CD14-positive monocyte (primary cell): ENCODE data around the gene ARRDC1. TPM values are rescaled to one million over a fixed set of nuclear protein-coding genes. Genes with fewer than 3 reads are reported as not detected.
A peak's percentile ranks its signal among the peaks of the same experiment; 100 is the strongest.

Experiments
- DNase-seq, 3 donors: peaks; one replicate each; pipeline ENCODE4 v3.0.0-alpha.2; 2011 to 2022
- H2AFZ ChIP-seq: 2 replicates; pipeline ENCODE4 v1.6.0; 2012; ENCODE audit warnings: mild to moderate bottlenecking, low read depth, low read length, inconsistent platforms; ENCODE audit not compliant: insufficient read depth, poor library complexity, severe bottlenecking
- H3K27ac ChIP-seq, 2 donors: 1 replicate in 1 of 2; 2 replicates in 1 of 2; pipeline ENCODE4 v1.5.1; 2012 to 2013; ENCODE audit warnings: low read length in 2 of 2, control low read depth in 1 of 2, inconsistent platforms in 1 of 2, low read depth in 1 of 2, mild to moderate bottlenecking in 1 of 2
- H3K27me3 ChIP-seq, 2 donors: one replicate each; pipeline versions ENCODE4 v1.6.0 to v1.6.1; 2011 to 2013; ENCODE audit warnings: low read length in 2 of 2; ENCODE audit not compliant: control insufficient read depth in 2 of 2, insufficient read depth in 2 of 2
- H3K36me3 ChIP-seq, 2 donors: replicated peaks in 1 of 2; 1 replicate in 1 of 2; 2 replicates in 1 of 2; pipeline versions ENCODE4 v1.5.1 to v1.6.1; 2012 to 2013; ENCODE audit warnings: low read length in 2 of 2, control low read depth in 1 of 2, inconsistent platforms in 1 of 2, mild to moderate bottlenecking in 1 of 2; ENCODE audit not compliant: insufficient read depth in 2 of 2, control insufficient read depth in 1 of 2
- H3K4me1 ChIP-seq, 2 donors: 1 replicate in 1 of 2; 2 replicates in 1 of 2; pipeline versions ENCODE4 v1.5.1 to v1.6.1; 2012 to 2013; ENCODE audit warnings: low read length in 2 of 2, control low read depth in 1 of 2, inconsistent platforms in 1 of 2, mild to moderate bottlenecking in 1 of 2, moderate library complexity in 1 of 2; ENCODE audit not compliant: insufficient read depth in 2 of 2, control insufficient read depth in 1 of 2
- H3K4me2 ChIP-seq: replicated peaks from 2 replicates; pipeline ENCODE3; 2012; ENCODE audit warnings: low read length, moderate library complexity, mild to moderate bottlenecking; ENCODE audit not compliant: poor library complexity, severe bottlenecking; ENCODE audit errors: extremely low read depth
- H3K4me3 ChIP-seq, 3 experiments: fragments of 200-600 bp in 1 of 3; sonication (generic) in 1 of 3; replicated peaks in 1 of 3; 1 replicate in 2 of 3; 2 replicates in 1 of 3; pipeline ENCODE4 v1.5.1; 2011 to 2013; ENCODE audit warnings: low read length in 3 of 3, mild to moderate bottlenecking in 3 of 3, control low read depth in 2 of 3, low read depth in 2 of 3, inconsistent platforms in 1 of 3, moderate library complexity in 1 of 3
- H3K79me2 ChIP-seq: 2 replicates; pipeline ENCODE4 v1.6.0; 2012; ENCODE audit warnings: mild to moderate bottlenecking, control low read depth, inconsistent platforms, low read length, moderate library complexity; ENCODE audit not compliant: insufficient read depth
- H3K9ac ChIP-seq: 2 replicates; pipeline ENCODE4 v1.6.0; 2017; ENCODE audit warnings: low read length, mild to moderate bottlenecking; ENCODE audit not compliant: insufficient read depth, poor library complexity, severe bottlenecking
- H3K9me3 ChIP-seq, 2 donors: replicated peaks in 1 of 2; 1 replicate in 1 of 2; 2 replicates in 1 of 2; pipeline versions ENCODE4 v1.5.1 to v1.6.1; 2012 to 2013; ENCODE audit warnings: low read length in 2 of 2, control low read depth in 1 of 2; ENCODE audit not compliant: control insufficient read depth in 1 of 2, insufficient read depth in 1 of 2
- H4K20me1 ChIP-seq: 2 replicates; pipeline ENCODE4 v1.6.0; 2012; ENCODE audit warnings: mild to moderate bottlenecking, low read length, control low read depth, moderate library complexity; ENCODE audit not compliant: insufficient read depth
- H3K27ac Mint-ChIP-seq, 7 donors: one replicate each; pipeline ENCODE4 v1.8.0; 2020; ENCODE audit warnings: mild to moderate bottlenecking in 7 of 7, mixed read lengths in 7 of 7, moderate library complexity in 6 of 7, inconsistent platforms in 2 of 7
- H3K27me3 Mint-ChIP-seq, 3 donors: one replicate each; pipeline ENCODE4 v1.8.0; 2021 to 2022; ENCODE audit warnings: low read depth in 3 of 3, mild to moderate bottlenecking in 3 of 3, mixed read lengths in 3 of 3, moderate library complexity in 3 of 3, inconsistent platforms in 1 of 3
- H3K36me3 Mint-ChIP-seq, 2 donors: one replicate each; pipeline ENCODE4 v1.8.0; 2020; ENCODE audit warnings: mixed read lengths in 2 of 2, inconsistent platforms in 1 of 2, mild to moderate bottlenecking in 1 of 2
- H3K4me1 Mint-ChIP-seq: one replicate; pipeline ENCODE4 v1.8.0; 2020; ENCODE audit warnings: mild to moderate bottlenecking, mixed read lengths
- H3K4me3 Mint-ChIP-seq, 2 donors: one replicate each; pipeline ENCODE4 v1.8.0; 2020; ENCODE audit warnings: mild to moderate bottlenecking in 2 of 2, mixed read lengths in 2 of 2, moderate library complexity in 1 of 2
- H3K9me3 Mint-ChIP-seq, 7 donors: one replicate each; pipeline ENCODE4 v1.8.0; 2020 to 2022; ENCODE audit warnings: mixed read lengths in 7 of 7, mild to moderate bottlenecking in 6 of 7, moderate library complexity in 6 of 7, inconsistent platforms in 2 of 7
- CTCF ChIP-seq: fragments of 200-600 bp; IDR thresholded peaks from one replicate; pipeline ENCODE4 v1.8.0; 2022; ENCODE audit warnings: antibody characterized with exemption, mild to moderate bottlenecking
- WGBS: methylation state at CpG from one replicate; pipeline ENCODE4 v1.1.5; 2013; ENCODE audit warnings: missing lambda C conversion rate; ENCODE audit not compliant: insufficient coverage; 5-methylcytosine and 5-hydroxymethylcytosine counted together
- intact Hi-C, 2 donors: fragments of 100-400 bp; cut with micrococcal nuclease; formaldehyde crosslinking; loops; one replicate each; pipeline versions ENCODE4 v1.15.0 to v1.15.1; 2023
- polyA plus RNA-seq, 3 donors: library from polyadenylated mRNA; depleted of rRNA in 1 of 3; unstranded in 2 of 3; stranded (reverse) in 1 of 3; fragments of 300-500 nt in 2 of 3; fragments of >200 nt in 1 of 3; fragmentation: Illumina TruSeq in 2 of 3; gene quantifications; 1 replicate in 2 of 3; 2 replicates in 1 of 3; pipeline ENCODE4 v1.2.3, GENCODE V29; 2012 to 2021

Gene ARRDC1
- polyA plus RNA-seq, 3 donors = 83.2 to 454 (median 87.6) TPM

GRCh38 chr9:137575716-137576411, 29.6 kb upstream of the ARRDC1 start:
- Histone ChIP-seq H3K4me2 (no peak overlapping the region), H3K36me3 (peaks cover 34 to 44% of the 10 kb centered on the region in 2 donors), H3K4me3 (no peak overlapping the region), H2AFZ (no peak overlapping the region), H3K27ac (no peak overlapping the region), H3K27me3 (no peaks in the 10 kb centered on the region), H3K4me1 (peaks cover 17 to 31% of the 10 kb centered on the region in 2 donors), H3K9ac (no peak overlapping the region), H3K79me2 (peaks cover 32% of the 10 kb centered on the region), H4K20me1 (peaks cover 26% of the 10 kb centered on the region), H3K9me3 (no peaks in the 10 kb centered on the region)
- no peak overlapping the region for H3K4me3 Mint-ChIP-seq
- DNase-seq = no peak
- peaks cover 30% of the 10 kb centered on the region for H3K4me1 Mint-ChIP-seq
- intact Hi-C loops = loop anchor here (5.0 to 10.0 kb wide), 2 partner anchors 41 to 119 kb away; partner anchors contain the start of gene EHMT1 (in 2 of the 2)
- H3K27me3 Mint-ChIP-seq = peaks cover 0 to 2% (median 0%) of the 10 kb centered on the region in 3 donors
- TF ChIP-seq CTCF = no peak
- H3K9me3 Mint-ChIP-seq = no peaks in the 10 kb centered on the region
- 97% methylated on average over 8 of the region's 12 CpGs for WGBS
- peak overlapping the region in 1 of 7 donors; percentile 79 for H3K27ac Mint-ChIP-seq
- H3K36me3 Mint-ChIP-seq = peaks cover 42 to 46% of the 10 kb centered on the region in 2 donors

- peak within 1 kb of the TSS; percentile 19 to 85 (median 69) for H3K27ac Mint-ChIP-seq
- peak within 1 kb of the TSS; percentile 80 to 89 for H3K4me3 Mint-ChIP-seq
- Histone ChIP-seq H3K4me1 (peaks cover 17 to 31% of the 10 kb centered on the region in 2 donors), H2AFZ (peak within 1 kb of the TSS; percentile 97), H3K27ac (peak within 1 kb of the TSS in 1 of 2 donors; percentile 77), H3K4me2 (peak within 1 kb of the TSS; percentile 86), H4K20me1 (peaks cover 26% of the 10 kb centered on the region), H3K9me3 (no peaks in the 10 kb centered on the region), H3K79me2 (peaks cover 32% of the 10 kb centered on the region), H3K27me3 (no peaks in the 10 kb centered on the region), H3K4me3 (peak within 1 kb of the TSS; percentile 51 to 96 (median 77)), H3K36me3 (peaks cover 29 to 45% of the 10 kb centered on the region in 2 donors), H3K9ac (peak within 1 kb of the TSS; percentile 86)
- 3% methylated on average over 79 of the region's 82 CpGs for WGBS
- H3K36me3 Mint-ChIP-seq = peaks cover 47 to 49% of the 10 kb centered on the region in 2 donors
- H3K4me1 Mint-ChIP-seq = peaks cover 30% of the 10 kb centered on the region
- DNase-seq = peak; percentile 89 to 90 (median 90)
- peaks cover 0 to 2% (median 0%) of the 10 kb centered on the region in 3 donors for H3K27me3 Mint-ChIP-seq
- no peaks in the 10 kb centered on the region for H3K9me3 Mint-ChIP-seq
- intact Hi-C loops = loop anchor here (5.0 to 10.0 kb wide), 2 partner anchors 39 to 116 kb away; partner anchors contain the start of gene EHMT1 (in 2 of the 2)
- peak; percentile 94 for TF ChIP-seq CTCF
These were observed 26.8 kb upstream of the ARRDC1 start, which contains the start of gene DPH7 for GRCh38 chr9:137578518-137579258. Gene DPH7, minus strand, starts transcription at chr9:137578925. Its CDS starts 148 bp downstream, at chr9:137578777.
